Breast epithelium (tissue), 3 donors: ENCODE data around the gene GALNT16.

ENCODE experiments used
- CTCF ChIP-seq, 3 donors: fragments of 450-650 bp; IDR thresholded peaks; one replicate each; pipeline ENCODE4 v1.5.1; 2016 to 2017; ENCODE audit warnings: antibody characterized with exemption in 3 of 3, mild to moderate bottlenecking in 3 of 3, moderate library complexity in 3 of 3
- POLR2AphosphoS5 ChIP-seq, 3 donors: sonication (generic); formaldehyde crosslinking; IDR thresholded peaks; one replicate each; pipeline ENCODE4 v1.6.1; 2017; ENCODE audit warnings: antibody characterized with exemption in 3 of 3

DNA sequence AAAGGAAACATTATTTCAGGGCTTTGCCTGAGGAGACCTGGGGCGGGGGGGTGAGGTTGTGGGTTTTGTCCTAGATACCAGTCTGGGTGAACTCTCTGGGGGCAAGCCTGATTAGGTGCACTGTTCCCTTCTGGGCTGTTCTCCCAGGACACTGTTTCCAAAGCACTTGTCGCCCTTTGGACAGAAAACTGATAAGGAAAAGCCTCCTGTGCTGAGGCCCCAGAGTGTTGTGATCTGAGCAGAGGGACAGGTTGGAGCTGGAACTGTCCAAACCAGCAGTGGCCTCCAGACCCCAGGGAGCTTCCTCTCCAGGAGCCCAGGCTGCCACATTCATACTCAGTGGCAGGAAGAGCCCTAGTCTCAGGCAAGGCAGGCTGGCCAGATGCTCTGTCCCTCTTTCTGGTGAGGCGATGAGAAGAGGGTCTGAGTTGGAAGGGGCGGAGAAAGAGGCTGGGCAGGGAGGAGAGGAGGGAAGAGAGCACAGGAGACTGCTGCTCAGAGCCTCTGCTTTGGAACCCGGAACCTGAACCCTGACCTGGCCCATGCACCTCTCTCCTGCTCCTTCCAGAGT lies 1.9 kb downstream of the GALNT16 start:
- TF ChIP-seq CTCF (IDR thresholded peaks at IDR 0.05) (no peak), POLR2AphosphoS5 (IDR thresholded peaks at IDR 0.05) (no peak)
